Measurements from ENCODE around the gene YIPF5. TPM values are rescaled to one million over a fixed set of nuclear protein-coding genes. Genes with fewer than 3 reads are reported as not detected.
A peak's percentile ranks its signal among the peaks of the same experiment; 100 is the strongest.

Gene YIPF5
- total RNA-seq, 2 donors from 2014 or later = 46.8 to 54.0 TPM

GRCh38 chr5:144126707-144127106 lies 43.8 kb downstream of the YIPF5 start:
- 90 to 93% methylated on average over 3 to 4 of the region's 4 CpGs for WGBS, 2 experiments (ENCODE audit: insufficient coverage in 1 of 2, insufficient read length in 1 of 2)
- Histone ChIP-seq H3K4me3 (ENCODE audit: low read length) (no peak overlapping the region), H3K9me3 (ENCODE audit: control insufficient read depth, low read length) (peaks cover under 1% of the 10 kb centered on the region), H3K36me3 (ENCODE audit: control insufficient read depth, insufficient read depth, low read length) (no peaks in the 10 kb centered on the region), H3K9ac (ENCODE audit: extremely low read depth, low read length, poor library complexity, severe bottlenecking) (no peak overlapping the region), H3K27me3 (ENCODE audit: control insufficient read depth, insufficient read depth, low read length, poor library complexity, severe bottlenecking) (no peaks in the 10 kb centered on the region), H3K4me1 (ENCODE audit: control insufficient read depth, insufficient read depth, low read length) (peaks cover 5% of the 10 kb centered on the region), H3K27ac (ENCODE audit: low read depth, low read length) (no peak overlapping the region)
- Mint-ChIP-seq H3K9me3 (no peaks in the 10 kb centered on the region), H3K4me3 (no peak overlapping the region), H3K27me3 (ENCODE audit: insufficient read depth) (no peaks in the 10 kb centered on the region), H3K4me1 (peaks cover 19% of the 10 kb centered on the region), H3K27ac (no peak overlapping the region), H3K36me3 (ENCODE audit: low read depth) (no peaks in the 10 kb centered on the region)
- no peak for DNase-seq
- no peak for TF ChIP-seq CTCF (conservative IDR thresholded peaks at IDR 0.05)

GRCh38 chr5:144125163-144125726 lies 45.2 kb downstream of the YIPF5 start:
- H3K4me1 ChIP-seq (ENCODE audit: control insufficient read depth, insufficient read depth, low read length) = peaks cover 5% of the 10 kb centered on the region
- DNase-seq = peak; percentile 51
- no peak overlapping the region for H3K4me3 ChIP-seq (ENCODE audit: low read length)
- H3K36me3 ChIP-seq (ENCODE audit: control insufficient read depth, insufficient read depth, low read length) = no peaks in the 10 kb centered on the region
- no peak overlapping the region for H3K9ac ChIP-seq (ENCODE audit: extremely low read depth, low read length, poor library complexity, severe bottlenecking)
- no peak overlapping the region for H3K27ac ChIP-seq (ENCODE audit: low read depth, low read length)
- Mint-ChIP-seq H3K27me3 (ENCODE audit: insufficient read depth) (no peaks in the 10 kb centered on the region), H3K4me1 (peaks cover 19% of the 10 kb centered on the region), H3K36me3 (ENCODE audit: low read depth) (no peaks in the 10 kb centered on the region), H3K4me3 (no peak overlapping the region), H3K9me3 (no peaks in the 10 kb centered on the region), H3K27ac (no peak overlapping the region)
- H3K9me3 ChIP-seq (ENCODE audit: control insufficient read depth, low read length) = no peaks in the 10 kb centered on the region
- WGBS, 2 experiments (ENCODE audit: insufficient coverage in 1 of 2, insufficient read length in 1 of 2) = 69 to 76% methylated on average over 3 to 4 of the region's 4 CpGs
- TF ChIP-seq CTCF (conservative IDR thresholded peaks at IDR 0.05) = no peak
- H3K27me3 ChIP-seq (ENCODE audit: control insufficient read depth, insufficient read depth, low read length, poor library complexity, severe bottlenecking) = no peaks in the 10 kb centered on the region

GRCh38 chr5:144122641-144123040 lies 47.8 kb downstream of the YIPF5 start:
- H3K27me3 ChIP-seq (ENCODE audit: control insufficient read depth, insufficient read depth, low read length, poor library complexity, severe bottlenecking) = no peaks in the 10 kb centered on the region
- H3K27ac ChIP-seq (ENCODE audit: low read depth, low read length) = no peak overlapping the region
- 84 to 92% methylated on average over 3 of the region's 3 CpGs for WGBS, 2 experiments (ENCODE audit: insufficient coverage in 1 of 2, insufficient read length in 1 of 2)

More at GRCh38 chr5:144122641-144123040, 47.8 kb downstream of the YIPF5 start:
- H3K36me3 Mint-ChIP-seq (ENCODE audit: low read depth) = no peaks in the 10 kb centered on the region
- TF ChIP-seq CTCF (conservative IDR thresholded peaks at IDR 0.05) = no peak
- no peak for DNase-seq
- no peaks in the 10 kb centered on the region for H3K27me3 Mint-ChIP-seq (ENCODE audit: insufficient read depth)
- no peak overlapping the region for H3K4me3 Mint-ChIP-seq
- H3K4me3 ChIP-seq (ENCODE audit: low read length) = no peak overlapping the region
- no peaks in the 10 kb centered on the region for H3K36me3 ChIP-seq (ENCODE audit: control insufficient read depth, insufficient read depth, low read length)
- no peak overlapping the region for H3K9ac ChIP-seq (ENCODE audit: extremely low read depth, low read length, poor library complexity, severe bottlenecking)
- H3K9me3 ChIP-seq (ENCODE audit: control insufficient read depth, low read length) = no peaks in the 10 kb centered on the region
- peaks cover 19% of the 10 kb centered on the region for H3K4me1 Mint-ChIP-seq
- no peaks in the 10 kb centered on the region for H3K9me3 Mint-ChIP-seq
- H3K4me1 ChIP-seq (ENCODE audit: control insufficient read depth, insufficient read depth, low read length) = peaks cover 5% of the 10 kb centered on the region
- H3K27ac Mint-ChIP-seq = peak overlapping the region; percentile 12

All from endodermal cell (in vitro differentiated cells).